ENCODE results near the gene KCNMA1. TPM values are rescaled to one million over a fixed set of nuclear protein-coding genes. Genes with fewer than 3 reads are reported as not detected.

The KCNMA1 gene
- total RNA-seq, 1 experiment from 2014 or later = 0.49 TPM

- TF ChIP-seq, protein P1, sequence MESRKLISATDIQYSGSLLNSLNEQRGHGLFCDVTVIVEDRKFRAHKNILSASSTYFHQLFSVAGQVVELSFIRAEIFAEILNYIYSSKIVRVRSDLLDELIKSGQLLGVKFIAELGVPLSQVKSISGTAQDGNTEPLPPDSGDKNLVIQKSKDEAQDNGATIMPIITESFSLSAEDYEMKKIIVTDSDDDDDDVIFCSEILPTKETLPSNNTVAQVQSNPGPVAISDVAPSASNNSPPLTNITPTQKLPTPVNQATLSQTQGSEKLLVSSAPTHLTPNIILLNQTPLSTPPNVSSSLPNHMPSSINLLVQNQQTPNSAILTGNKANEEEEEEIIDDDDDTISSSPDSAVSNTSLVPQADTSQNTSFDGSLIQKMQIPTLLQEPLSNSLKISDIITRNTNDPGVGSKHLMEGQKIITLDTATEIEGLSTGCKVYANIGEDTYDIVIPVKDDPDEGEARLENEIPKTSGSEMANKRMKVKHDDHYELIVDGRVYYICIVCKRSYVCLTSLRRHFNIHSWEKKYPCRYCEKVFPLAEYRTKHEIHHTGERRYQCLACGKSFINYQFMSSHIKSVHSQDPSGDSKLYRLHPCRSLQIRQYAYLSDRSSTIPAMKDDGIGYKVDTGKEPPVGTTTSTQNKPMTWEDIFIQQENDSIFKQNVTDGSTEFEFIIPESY (IDR thresholded peaks at IDR 0.05; ENCODE audit: extremely low read depth, insufficient replicate concordance, low read length) = no peak
- no peak for TF ChIP-seq ZNF274 (IDR thresholded peaks at IDR 0.05; ENCODE audit: low read depth, low read length)
- TF ChIP-seq, protein P2, sequence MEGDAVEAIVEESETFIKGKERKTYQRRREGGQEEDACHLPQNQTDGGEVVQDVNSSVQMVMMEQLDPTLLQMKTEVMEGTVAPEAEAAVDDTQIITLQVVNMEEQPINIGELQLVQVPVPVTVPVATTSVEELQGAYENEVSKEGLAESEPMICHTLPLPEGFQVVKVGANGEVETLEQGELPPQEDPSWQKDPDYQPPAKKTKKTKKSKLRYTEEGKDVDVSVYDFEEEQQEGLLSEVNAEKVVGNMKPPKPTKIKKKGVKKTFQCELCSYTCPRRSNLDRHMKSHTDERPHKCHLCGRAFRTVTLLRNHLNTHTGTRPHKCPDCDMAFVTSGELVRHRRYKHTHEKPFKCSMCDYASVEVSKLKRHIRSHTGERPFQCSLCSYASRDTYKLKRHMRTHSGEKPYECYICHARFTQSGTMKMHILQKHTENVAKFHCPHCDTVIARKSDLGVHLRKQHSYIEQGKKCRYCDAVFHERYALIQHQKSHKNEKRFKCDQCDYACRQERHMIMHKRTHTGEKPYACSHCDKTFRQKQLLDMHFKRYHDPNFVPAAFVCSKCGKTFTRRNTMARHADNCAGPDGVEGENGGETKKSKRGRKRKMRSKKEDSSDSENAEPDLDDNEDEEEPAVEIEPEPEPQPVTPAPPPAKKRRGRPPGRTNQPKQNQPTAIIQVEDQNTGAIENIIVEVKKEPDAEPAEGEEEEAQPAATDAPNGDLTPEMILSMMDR (IDR thresholded peaks at IDR 0.05 in 2 of 3, conservative IDR thresholded peaks at IDR 0.05 in 1 of 3; ENCODE audit: borderline replicate concordance in 1 of 3, insufficient read depth in 1 of 3, low read depth in 2 of 3, low read length in 2 of 3) = no peak
- no peak for TF ChIP-seq SIN3A (IDR thresholded peaks at IDR 0.05; ENCODE audit: low read depth)
- no peak for TF ChIP-seq ATF3 (IDR thresholded peaks at IDR 0.05)
- TF ChIP-seq RAD21 (IDR thresholded peaks at IDR 0.05; ENCODE audit: low read depth) = no peak
- no peak for TF ChIP-seq ELF1 (IDR thresholded peaks at IDR 0.05; ENCODE audit: borderline replicate concordance, low read depth)
- POLR2A ChIA-PET = no interaction called here
These were observed 772.7 kb downstream of the KCNMA1 start for GRCh38 chr10:76864922-76865321.

More at GRCh38 chr10:76864922-76865321, 772.7 kb downstream of the KCNMA1 start:
- Histone ChIP-seq H2AFZ (ENCODE audit: low read depth, low read length, poor library complexity, severe bottlenecking) (no peak overlapping the region), H3K9ac (ENCODE audit: low read length) (no peak overlapping the region), H3K36me3 (ENCODE audit: control insufficient read depth in 1 of 2, insufficient read depth in 2 of 2, low read length in 2 of 2) (no peaks in the 10 kb centered on the region), H3K4me3 (replicated peaks in 1 of 2; ENCODE audit: low read depth in 1 of 2, low read length in 2 of 2) (no peak overlapping the region), H3K9me2 (ENCODE audit: insufficient read depth) (no peaks in the 10 kb centered on the region), H3K4me1 (ENCODE audit: control insufficient read depth in 1 of 2, insufficient read depth in 2 of 2, low read length in 2 of 2) (no peaks in the 10 kb centered on the region), H3K27me3 (ENCODE audit: insufficient read depth, low read length) (0 out of 2 replicates have a peak, but pooled peaks cover 10% of the 10 kb centered on the region), H3K79me2 (ENCODE audit: insufficient read depth, low read length) (no peaks in the 10 kb centered on the region), H3K4me2 (ENCODE audit: low read length) (no peak overlapping the region), H3K9me3 (ENCODE audit: control insufficient read depth in 1 of 2, insufficient read depth in 1 of 2, low read depth in 1 of 2, low read length in 2 of 2) (no peaks in the 10 kb centered on the region), H4K20me1 (ENCODE audit: insufficient read depth) (no peaks in the 10 kb centered on the region; the same call in 1 of the 2 replicates), H3K27ac (ENCODE audit: low read depth, low read length) (no peak overlapping the region)
- CTCF ChIA-PET = no interaction called here
- intact Hi-C loops (cut with micrococcal nuclease) = no loop called here
- ATAC-seq (no peak), DNase-seq (ENCODE audit: low read depth, low spot score) (no peak)
- RAD21 ChIA-PET (ENCODE audit: low non-redundant PET in 1 of 2, low total read pairs in 2 of 2, uncharacterized antibody in 2 of 2, unreplicated experiment in 2 of 2) = no interaction called here
- BruUV-seq (replicated peaks) = no TSS peak

Measured in HCT116 (cell line).